Liver (tissue), 3 donors: ENCODE measurements around the gene LAMC3.

ENCODE experiments used
- FOXA1 ChIP-seq: IDR thresholded peaks from 2 replicates; pipeline ENCODE4 v1.6.1; 2016; ENCODE audit warnings: antibody characterized with exemption
- FOXA2 ChIP-seq: IDR thresholded peaks from 2 replicates; pipeline ENCODE4 v1.6.1; 2016; ENCODE audit warnings: antibody characterized with exemption
- JUND ChIP-seq, 2 donors: IDR thresholded peaks; 2 replicates each; pipeline ENCODE4 v1.6.1; 2016; ENCODE audit warnings: antibody characterized with exemption in 2 of 2
- RXRA ChIP-seq, 2 donors: IDR thresholded peaks; 2 replicates each; pipeline ENCODE4 v1.6.1; 2017 to 2018; ENCODE audit warnings: antibody characterized with exemption in 2 of 2, mild to moderate bottlenecking in 1 of 2
- TAF1 ChIP-seq: conservative IDR thresholded peaks from 2 replicates; pipeline ENCODE4 v1.6.1; 2016; ENCODE audit warnings: antibody characterized with exemption, mild to moderate bottlenecking
- TF ChIP-seq, protein P1 (sequence below): fragments of 150-350 bp; IDR thresholded peaks from 2 replicates; pipeline ENCODE4 v1.5.1; 2017; ENCODE audit warnings: improper control_type of control experiment, low read depth, low read length; ENCODE audit not compliant: missing input control
- TF ChIP-seq, protein P2 (sequence below): IDR thresholded peaks from 2 replicates; pipeline ENCODE4 v1.6.1; 2016; ENCODE audit warnings: antibody characterized with exemption
- TF ChIP-seq, protein P3 (sequence below): IDR thresholded peaks from 2 replicates; pipeline ENCODE4 v1.6.1; 2016; ENCODE audit warnings: antibody characterized with exemption
- TF ChIP-seq, protein P4 (sequence below): IDR thresholded peaks from 2 replicates; pipeline ENCODE4 v1.6.1; 2016; ENCODE audit warnings: antibody characterized with exemption, mild to moderate bottlenecking
- donor health status: healthy.
- donor health status: healthy.

DNA sequence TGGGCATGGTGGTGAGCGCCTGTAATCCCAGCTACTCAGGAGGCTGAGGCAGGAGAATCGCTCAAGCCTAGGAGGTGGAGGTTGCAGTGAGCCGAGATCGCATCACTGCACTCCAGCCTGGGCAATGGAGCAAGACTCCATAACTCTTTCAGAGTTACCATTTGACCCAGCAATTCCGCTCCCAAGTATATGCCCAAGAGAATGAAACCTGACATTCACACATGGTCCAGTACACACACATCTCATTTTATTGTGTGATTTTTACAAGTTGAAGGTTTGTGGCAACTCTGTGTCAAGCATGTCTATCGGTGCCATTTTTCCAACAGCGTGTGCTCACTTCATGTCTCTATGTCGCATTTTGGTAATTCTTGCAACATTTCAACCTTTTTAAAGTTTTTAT lies 45.1 kb upstream of the LAMC3 start:
- TF ChIP-seq, protein P1, sequence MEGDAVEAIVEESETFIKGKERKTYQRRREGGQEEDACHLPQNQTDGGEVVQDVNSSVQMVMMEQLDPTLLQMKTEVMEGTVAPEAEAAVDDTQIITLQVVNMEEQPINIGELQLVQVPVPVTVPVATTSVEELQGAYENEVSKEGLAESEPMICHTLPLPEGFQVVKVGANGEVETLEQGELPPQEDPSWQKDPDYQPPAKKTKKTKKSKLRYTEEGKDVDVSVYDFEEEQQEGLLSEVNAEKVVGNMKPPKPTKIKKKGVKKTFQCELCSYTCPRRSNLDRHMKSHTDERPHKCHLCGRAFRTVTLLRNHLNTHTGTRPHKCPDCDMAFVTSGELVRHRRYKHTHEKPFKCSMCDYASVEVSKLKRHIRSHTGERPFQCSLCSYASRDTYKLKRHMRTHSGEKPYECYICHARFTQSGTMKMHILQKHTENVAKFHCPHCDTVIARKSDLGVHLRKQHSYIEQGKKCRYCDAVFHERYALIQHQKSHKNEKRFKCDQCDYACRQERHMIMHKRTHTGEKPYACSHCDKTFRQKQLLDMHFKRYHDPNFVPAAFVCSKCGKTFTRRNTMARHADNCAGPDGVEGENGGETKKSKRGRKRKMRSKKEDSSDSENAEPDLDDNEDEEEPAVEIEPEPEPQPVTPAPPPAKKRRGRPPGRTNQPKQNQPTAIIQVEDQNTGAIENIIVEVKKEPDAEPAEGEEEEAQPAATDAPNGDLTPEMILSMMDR = no peak
- TF ChIP-seq TAF1 = no peak
- TF ChIP-seq, protein P2, sequence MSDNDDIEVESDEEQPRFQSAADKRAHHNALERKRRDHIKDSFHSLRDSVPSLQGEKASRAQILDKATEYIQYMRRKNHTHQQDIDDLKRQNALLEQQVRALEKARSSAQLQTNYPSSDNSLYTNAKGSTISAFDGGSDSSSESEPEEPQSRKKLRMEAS = no peak
- no peak for TF ChIP-seq RXRA (IDR thresholded peaks at IDR 0.05)
- TF ChIP-seq, protein P3, sequence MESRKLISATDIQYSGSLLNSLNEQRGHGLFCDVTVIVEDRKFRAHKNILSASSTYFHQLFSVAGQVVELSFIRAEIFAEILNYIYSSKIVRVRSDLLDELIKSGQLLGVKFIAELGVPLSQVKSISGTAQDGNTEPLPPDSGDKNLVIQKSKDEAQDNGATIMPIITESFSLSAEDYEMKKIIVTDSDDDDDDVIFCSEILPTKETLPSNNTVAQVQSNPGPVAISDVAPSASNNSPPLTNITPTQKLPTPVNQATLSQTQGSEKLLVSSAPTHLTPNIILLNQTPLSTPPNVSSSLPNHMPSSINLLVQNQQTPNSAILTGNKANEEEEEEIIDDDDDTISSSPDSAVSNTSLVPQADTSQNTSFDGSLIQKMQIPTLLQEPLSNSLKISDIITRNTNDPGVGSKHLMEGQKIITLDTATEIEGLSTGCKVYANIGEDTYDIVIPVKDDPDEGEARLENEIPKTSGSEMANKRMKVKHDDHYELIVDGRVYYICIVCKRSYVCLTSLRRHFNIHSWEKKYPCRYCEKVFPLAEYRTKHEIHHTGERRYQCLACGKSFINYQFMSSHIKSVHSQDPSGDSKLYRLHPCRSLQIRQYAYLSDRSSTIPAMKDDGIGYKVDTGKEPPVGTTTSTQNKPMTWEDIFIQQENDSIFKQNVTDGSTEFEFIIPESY = no peak
- TF ChIP-seq, protein P4, sequence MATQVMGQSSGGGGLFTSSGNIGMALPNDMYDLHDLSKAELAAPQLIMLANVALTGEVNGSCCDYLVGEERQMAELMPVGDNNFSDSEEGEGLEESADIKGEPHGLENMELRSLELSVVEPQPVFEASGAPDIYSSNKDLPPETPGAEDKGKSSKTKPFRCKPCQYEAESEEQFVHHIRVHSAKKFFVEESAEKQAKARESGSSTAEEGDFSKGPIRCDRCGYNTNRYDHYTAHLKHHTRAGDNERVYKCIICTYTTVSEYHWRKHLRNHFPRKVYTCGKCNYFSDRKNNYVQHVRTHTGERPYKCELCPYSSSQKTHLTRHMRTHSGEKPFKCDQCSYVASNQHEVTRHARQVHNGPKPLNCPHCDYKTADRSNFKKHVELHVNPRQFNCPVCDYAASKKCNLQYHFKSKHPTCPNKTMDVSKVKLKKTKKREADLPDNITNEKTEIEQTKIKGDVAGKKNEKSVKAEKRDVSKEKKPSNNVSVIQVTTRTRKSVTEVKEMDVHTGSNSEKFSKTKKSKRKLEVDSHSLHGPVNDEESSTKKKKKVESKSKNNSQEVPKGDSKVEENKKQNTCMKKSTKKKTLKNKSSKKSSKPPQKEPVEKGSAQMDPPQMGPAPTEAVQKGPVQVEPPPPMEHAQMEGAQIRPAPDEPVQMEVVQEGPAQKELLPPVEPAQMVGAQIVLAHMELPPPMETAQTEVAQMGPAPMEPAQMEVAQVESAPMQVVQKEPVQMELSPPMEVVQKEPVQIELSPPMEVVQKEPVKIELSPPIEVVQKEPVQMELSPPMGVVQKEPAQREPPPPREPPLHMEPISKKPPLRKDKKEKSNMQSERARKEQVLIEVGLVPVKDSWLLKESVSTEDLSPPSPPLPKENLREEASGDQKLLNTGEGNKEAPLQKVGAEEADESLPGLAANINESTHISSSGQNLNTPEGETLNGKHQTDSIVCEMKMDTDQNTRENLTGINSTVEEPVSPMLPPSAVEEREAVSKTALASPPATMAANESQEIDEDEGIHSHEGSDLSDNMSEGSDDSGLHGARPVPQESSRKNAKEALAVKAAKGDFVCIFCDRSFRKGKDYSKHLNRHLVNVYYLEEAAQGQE = no peak
- no peak for TF ChIP-seq FOXA2
- TF ChIP-seq JUND (IDR thresholded peaks at IDR 0.05) = no peak
- no peak for TF ChIP-seq FOXA1
